A549 (cell line): Measurements from ENCODE around the gene KARS1. TPM values are rescaled to one million over a fixed set of nuclear protein-coding genes. Genes with fewer than 3 reads are reported as not detected.

Experiments used
- ATAC-seq, 2 experiments: fragments of 200-7000 bp in 1 of 2; fragments of >200 bp in 1 of 2; cut with Nextera tagmentation in 1 of 2; cut with Tn5 transposase in 1 of 2; 3 replicates each; pipeline versions ENCODE4 v1.8.0 to v1.9.1; 2018 to 2020; ENCODE audit warnings: mild to moderate bottlenecking in 1 of 2, moderate library complexity in 1 of 2
- CTCF ChIA-PET: fragments of 300-600 bp; sonication (Branson Sonifier 250); formaldehyde crosslinking; extraction: SDS; loops from one replicate; lab custom pipeline; 2021; ENCODE audit warnings: antibody characterized with exemption, inconsistent platforms; lab: Yijun Ruan, JAX
- POLR2A ChIA-PET: fragments of 350-600 bp; formaldehyde crosslinking; extraction: SDS; loops from one replicate; lab custom pipeline; 2021; ENCODE audit warnings: antibody characterized with exemption, inconsistent platforms; lab: Yijun Ruan, JAX
- DNase-seq, 2 experiments: peaks; one replicate each; pipeline versions ENCODE4 v3.0.0 to v3.0.0-alpha.2; 2011 to 2016; ENCODE audit warnings: low read depth in 1 of 2, low spot score in 1 of 2
- FAIRE-seq: peaks from 2 replicates; lab custom pipeline; 2011; peaks lifted over from hg19 to GRCh38; lab: Jason Lieb, UNC
- H3K27ac ChIP-seq, 2 experiments: fragments of >200 bp; sonication (Bioruptor Twin); formaldehyde crosslinking; 3 replicates each; pipeline ENCODE4 v1.5.1; 2016 to 2017
- H3K4me1 ChIP-seq: fragments of >200 bp; sonication (Bioruptor Twin); formaldehyde crosslinking; 3 replicates; pipeline ENCODE4 v1.6.1; 2016
- H3K4me2 ChIP-seq: fragments of >200 bp; sonication (Bioruptor Twin); formaldehyde crosslinking; 3 replicates; pipeline ENCODE4 v1.6.1; 2016
- H3K4me3 ChIP-seq: fragments of >200 bp; sonication (Bioruptor Twin); formaldehyde crosslinking; 3 replicates; pipeline ENCODE4 v1.5.1; 2016
- H3K9me3 ChIP-seq: fragments of >200 bp; sonication (Bioruptor Twin); formaldehyde crosslinking; 3 replicates; pipeline ENCODE4 v1.6.1; 2016
- CBX2 ChIP-seq: fragments of 200-600 bp; sonication (generic); IDR thresholded peaks from 2 replicates; pipeline ENCODE4 v1.6.1; 2016; ENCODE audit warnings: low read depth, mild to moderate bottlenecking, borderline replicate concordance
- CBX8 ChIP-seq: fragments of 200-600 bp; sonication (generic); IDR thresholded peaks from 2 replicates; pipeline ENCODE4 v1.6.1; 2016
- EHMT2 ChIP-seq: fragments of 200-600 bp; sonication (generic); IDR thresholded peaks from 2 replicates; pipeline ENCODE4 v1.6.1; 2016; ENCODE audit warnings: antibody characterized with exemption, low read depth, mild to moderate bottlenecking, moderate library complexity
- EP300 ChIP-seq, 2 experiments: fragments of >200 bp; sonication (Bioruptor Twin); formaldehyde crosslinking; IDR thresholded peaks; 2 replicates in 1 of 2; 3 replicates in 1 of 2; pipeline ENCODE4 v1.6.1; 2016 to 2017
- ESRRA ChIP-seq: fragments of 150-350 bp; IDR thresholded peaks from 2 replicates; pipeline ENCODE4 v1.6.1; 2014; ENCODE audit warnings: mild to moderate bottlenecking, low read length, borderline replicate concordance
- FOSL2 ChIP-seq, 2 experiments: fragments of 450-650 bp in 1 of 2; fragments of >200 bp in 1 of 2; sonication (Bioruptor Twin) in 1 of 2; formaldehyde crosslinking; IDR thresholded peaks; 2 replicates each; pipeline versions ENCODE4 v1.5.0 to v1.6.1; 2016 to 2020; ENCODE audit warnings: mild to moderate bottlenecking in 1 of 2, moderate library complexity in 1 of 2
- HDAC2 ChIP-seq: fragments of 200-600 bp; sonication (generic); IDR thresholded peaks from 2 replicates; pipeline ENCODE4 v1.6.1; 2016
- HOXB13 ChIP-seq: fragments of 250-450 bp; sonication (Bioruptor Pico); IDR thresholded peaks from 2 replicates; pipeline ENCODE4 v1.5.0; 2020; ENCODE audit warnings: low read depth, mild to moderate bottlenecking, moderate library complexity
- HOXB5 ChIP-seq: fragments of 250-450 bp; sonication (Bioruptor Pico); IDR thresholded peaks from 2 replicates; pipeline ENCODE4 v1.5.0; 2020; ENCODE audit warnings: mild to moderate bottlenecking, moderate library complexity
- JUNB ChIP-seq: fragments of >200 bp; sonication (Bioruptor Twin); formaldehyde crosslinking; IDR thresholded peaks from 2 replicates; pipeline ENCODE4 v1.6.1; 2016
- MAZ ChIP-seq: fragments of 150-350 bp; IDR thresholded peaks from 2 replicates; pipeline ENCODE4 v1.6.1; 2014; ENCODE audit warnings: antibody characterized with exemption, low read depth, low read length, borderline replicate concordance
- MYC ChIP-seq: IDR thresholded peaks from 2 replicates; pipeline ENCODE4 v1.6.1; 2012; ENCODE audit warnings: mild to moderate bottlenecking, inconsistent platforms, low read length, improper control_type of control experiment, borderline replicate concordance
- NFE2L2 ChIP-seq: fragments of 150-350 bp; conservative IDR thresholded peaks from 2 replicates; pipeline ENCODE4 v1.6.1; 2014; ENCODE audit warnings: low read length
- NPAS2 ChIP-seq: fragments of 250-450 bp; sonication (Bioruptor Pico); IDR thresholded peaks from 2 replicates; pipeline ENCODE4 v1.8.0; 2022; ENCODE audit warnings: mild to moderate bottlenecking, moderate library complexity, borderline replicate concordance
- NR3C1 ChIP-seq: fragments of >200 bp; sonication (Bioruptor Twin); formaldehyde crosslinking; IDR thresholded peaks from 3 replicates; pipeline ENCODE4 v1.6.1; 2017
- RAD21 ChIP-seq, 2 experiments: fragments of >200 bp in 1 of 2; sonication (Bioruptor Twin) in 1 of 2; formaldehyde crosslinking in 1 of 2; IDR thresholded peaks in 1 of 2; conservative IDR thresholded peaks in 1 of 2; 2 replicates in 1 of 2; 3 replicates in 1 of 2; pipeline ENCODE4 v1.6.1; 2012 to 2018; ENCODE audit warnings: inconsistent platforms in 1 of 2
- RARB ChIP-seq: fragments of 250-450 bp; sonication (Bioruptor Pico); IDR thresholded peaks from 2 replicates; pipeline ENCODE4 v1.8.0; 2021; ENCODE audit warnings: mild to moderate bottlenecking, moderate library complexity
- RFX5 ChIP-seq: fragments of 450-650 bp; IDR thresholded peaks from 2 replicates; pipeline ENCODE4 v1.7.1; 2014; ENCODE audit warnings: antibody characterized with exemption, mild to moderate bottlenecking, moderate library complexity
- SMC3 ChIP-seq: fragments of >200 bp; sonication (Bioruptor Twin); formaldehyde crosslinking; IDR thresholded peaks from 3 replicates; pipeline ENCODE4 v1.6.1; 2018; ENCODE audit warnings: inconsistent platforms
- SREBF2 ChIP-seq: fragments of 450-650 bp; IDR thresholded peaks from 2 replicates; pipeline ENCODE4 v1.6.1; 2014; ENCODE audit warnings: mild to moderate bottlenecking, moderate library complexity
- TFCP2L1 ChIP-seq: fragments of 250-450 bp; sonication (Bioruptor Pico); IDR thresholded peaks from 2 replicates; pipeline ENCODE4 v1.5.0; 2021; ENCODE audit warnings: mild to moderate bottlenecking
- TP53 ChIP-seq: fragments of 250-450 bp; sonication (Bioruptor Pico); IDR thresholded peaks from 2 replicates; pipeline ENCODE4 v1.5.0; 2021; ENCODE audit warnings: mild to moderate bottlenecking, moderate library complexity
- ZC3H11A ChIP-seq: fragments of 450-650 bp; IDR thresholded peaks from 2 replicates; pipeline ENCODE4 v1.6.1; 2014; ENCODE audit warnings: antibody characterized with exemption, mild to moderate bottlenecking
- ZFP36 ChIP-seq: fragments of 450-650 bp; IDR thresholded peaks from 2 replicates; pipeline ENCODE4 v1.6.1; 2014; ENCODE audit warnings: borderline replicate concordance; ENCODE audit not compliant: partially characterized antibody
- ZSCAN20 ChIP-seq: fragments of 250-450 bp; sonication (Bioruptor Pico); IDR thresholded peaks from 2 replicates; pipeline ENCODE4 v1.8.0; 2022; ENCODE audit warnings: mild to moderate bottlenecking, moderate library complexity
- WGBS: methylation state at CpG from one replicate; pipeline ENCODE4 v1.1.6; 2017; ENCODE audit errors: missing lambda C conversion rate; 5-methylcytosine and 5-hydroxymethylcytosine counted together
- polyA plus RNA-seq, 4 experiments: library from polyadenylated mRNA; depleted of rRNA in 3 of 4; stranded (reverse); fragments of >200 nt; fragmentation: RNase III in 1 of 4; extraction: RNeasy Plus Mini Kit Qiagen cat#74134 plus additional on column Dnase treatment in 1 of 4; gene quantifications; 2 replicates in 3 of 4; 3 replicates in 1 of 4; pipeline ENCODE4 v1.2.3, GENCODE V29; 2011 to 2017
- TF ChIP-seq, protein P1 (sequence below): fragments of 150-350 bp; IDR thresholded peaks from 2 replicates; pipeline ENCODE4 v1.6.1; 2014; ENCODE audit warnings: low read depth, mild to moderate bottlenecking, low read length
- TF ChIP-seq, protein P2 (sequence below): fragments of 200-600 bp; sonication (generic); IDR thresholded peaks from 2 replicates; pipeline ENCODE4 v1.6.1; 2016; ENCODE audit warnings: antibody characterized with exemption, mild to moderate bottlenecking, moderate library complexity

The KARS1 gene
- polyA plus RNA-seq, 2 of the 4 experiments (the other 2 are of a cell fraction): 146 to 211 TPM

GRCh38 chr16:75640598-75640997 lies 6.9 kb downstream of the KARS1 start:
- Histone ChIP-seq H3K4me2 (no peak overlapping the region), H3K4me3 (no peak overlapping the region), H3K4me1 (peaks cover 2% of the 10 kb centered on the region; the same call in 1 of the 3 replicates), H3K27ac (no peak overlapping the region), H3K9me3 (no peaks in the 10 kb centered on the region)
- TF ChIP-seq TFCP2L1 (CRISPR knock-in tag) (no peak), SREBF2 (no peak), NPAS2 (CRISPR knock-in tag) (no peak), EHMT2 (no peak)
- TF ChIP-seq, protein P1, sequence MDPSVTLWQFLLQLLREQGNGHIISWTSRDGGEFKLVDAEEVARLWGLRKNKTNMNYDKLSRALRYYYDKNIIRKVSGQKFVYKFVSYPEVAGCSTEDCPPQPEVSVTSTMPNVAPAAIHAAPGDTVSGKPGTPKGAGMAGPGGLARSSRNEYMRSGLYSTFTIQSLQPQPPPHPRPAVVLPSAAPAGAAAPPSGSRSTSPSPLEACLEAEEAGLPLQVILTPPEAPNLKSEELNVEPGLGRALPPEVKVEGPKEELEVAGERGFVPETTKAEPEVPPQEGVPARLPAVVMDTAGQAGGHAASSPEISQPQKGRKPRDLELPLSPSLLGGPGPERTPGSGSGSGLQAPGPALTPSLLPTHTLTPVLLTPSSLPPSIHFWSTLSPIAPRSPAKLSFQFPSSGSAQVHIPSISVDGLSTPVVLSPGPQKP: no peak
- FAIRE-seq (no peak), ATAC-seq (no peak), DNase-seq (no peak)
- ChIA-PET CTCF (interaction anchor here (1.0 to 1.8 kb wide), 2 partner anchors 9 to 176 kb away, joined by 3 to 6 read pairs; no protein-coding TSS in a partner anchor), POLR2A (no interaction called here)
- 92% methylated on average over 6 of the region's 6 CpGs for WGBS

- no peaks in the 10 kb centered on the region for H3K9me3 ChIP-seq
- H3K27ac ChIP-seq: no peak overlapping the region
- POLR2A ChIA-PET: interaction anchor here (0.7 kb wide), 1 partner anchor 13 kb away, joined by 3 read pairs; the partner anchor contains the start of genes KARS1 and TERF2IP
- H3K4me1 ChIP-seq: no peaks in the 10 kb centered on the region
- TF ChIP-seq MAZ: no peak
- no peak for TF ChIP-seq JUNB
- TF ChIP-seq HOXB5: no peak
- TF ChIP-seq TP53 (CRISPR knock-in tag): no peak
- TF ChIP-seq EHMT2: no peak
- TF ChIP-seq SREBF2: no peak
- no peak for TF ChIP-seq RFX5
- TF ChIP-seq NR3C1: no peak
- no peak for TF ChIP-seq ZSCAN20 (CRISPR knock-in tag)
- TF ChIP-seq CBX8: no peak
- no peak for TF ChIP-seq HOXB13 (CRISPR knock-in tag)
- no peak for TF ChIP-seq TFCP2L1 (CRISPR knock-in tag)
- no peak for TF ChIP-seq FOSL2 (IDR thresholded peaks at IDR 0.05)
- no peak for TF ChIP-seq FOSL2 (CRISPR knock-in tag; IDR thresholded peaks at IDR 0.05)
- H3K4me3 ChIP-seq: no peak overlapping the region
- no peak for ATAC-seq
- DNase-seq: no peak
- CTCF ChIA-PET: interaction anchor here (1.2 kb wide), 1 partner anchor 12 kb away, joined by 3 read pairs; the partner anchor contains the start of gene ADAT1
- no peak overlapping the region for H3K4me2 ChIP-seq
- 92% methylated on average over 3 of the region's 3 CpGs for WGBS
- no peak for FAIRE-seq
Observed at GRCh38 chr16:75635036-75635435, 12.4 kb downstream of the KARS1 start.

DNA sequence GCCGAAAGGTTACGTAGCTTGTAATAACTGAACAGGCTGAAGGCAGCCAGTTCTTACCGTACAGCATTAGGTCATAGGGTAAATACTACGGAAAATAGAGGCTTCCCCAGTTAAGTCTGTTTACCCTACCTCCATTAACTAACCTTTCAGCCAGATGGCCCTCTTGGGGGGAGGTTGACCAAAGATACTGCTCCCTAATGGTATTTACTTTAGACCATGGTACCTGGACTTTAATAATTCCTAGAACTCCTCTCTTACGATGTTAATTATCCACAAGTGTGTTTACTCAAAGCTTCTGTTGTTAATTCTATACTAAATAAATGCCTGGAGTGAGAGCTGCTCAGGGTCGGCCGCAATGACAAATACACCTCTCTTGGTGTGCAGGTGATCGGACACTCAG lies 14.6 kb downstream of the KARS1 start:
- ATAC-seq: no peak
- H3K9me3 ChIP-seq: no peaks in the 10 kb centered on the region
- TF ChIP-seq, protein P1: no peak
- TF ChIP-seq TP53 (CRISPR knock-in tag) (no peak), HDAC2 (no peak), RAD21 (conservative IDR thresholded peaks at IDR 0.05 in 1 of 2, IDR thresholded peaks at IDR 0.05 in 1 of 2) (no peak), RFX5 (no peak), ZC3H11A (no peak), MYC (no peak), RARB (CRISPR knock-in tag) (no peak), CBX2 (no peak), ZFP36 (no peak), NFE2L2 (no peak), SMC3 (no peak), ESRRA (no peak), EP300 (IDR thresholded peaks at IDR 0.05) (no peak)
- TF ChIP-seq, protein P2, sequence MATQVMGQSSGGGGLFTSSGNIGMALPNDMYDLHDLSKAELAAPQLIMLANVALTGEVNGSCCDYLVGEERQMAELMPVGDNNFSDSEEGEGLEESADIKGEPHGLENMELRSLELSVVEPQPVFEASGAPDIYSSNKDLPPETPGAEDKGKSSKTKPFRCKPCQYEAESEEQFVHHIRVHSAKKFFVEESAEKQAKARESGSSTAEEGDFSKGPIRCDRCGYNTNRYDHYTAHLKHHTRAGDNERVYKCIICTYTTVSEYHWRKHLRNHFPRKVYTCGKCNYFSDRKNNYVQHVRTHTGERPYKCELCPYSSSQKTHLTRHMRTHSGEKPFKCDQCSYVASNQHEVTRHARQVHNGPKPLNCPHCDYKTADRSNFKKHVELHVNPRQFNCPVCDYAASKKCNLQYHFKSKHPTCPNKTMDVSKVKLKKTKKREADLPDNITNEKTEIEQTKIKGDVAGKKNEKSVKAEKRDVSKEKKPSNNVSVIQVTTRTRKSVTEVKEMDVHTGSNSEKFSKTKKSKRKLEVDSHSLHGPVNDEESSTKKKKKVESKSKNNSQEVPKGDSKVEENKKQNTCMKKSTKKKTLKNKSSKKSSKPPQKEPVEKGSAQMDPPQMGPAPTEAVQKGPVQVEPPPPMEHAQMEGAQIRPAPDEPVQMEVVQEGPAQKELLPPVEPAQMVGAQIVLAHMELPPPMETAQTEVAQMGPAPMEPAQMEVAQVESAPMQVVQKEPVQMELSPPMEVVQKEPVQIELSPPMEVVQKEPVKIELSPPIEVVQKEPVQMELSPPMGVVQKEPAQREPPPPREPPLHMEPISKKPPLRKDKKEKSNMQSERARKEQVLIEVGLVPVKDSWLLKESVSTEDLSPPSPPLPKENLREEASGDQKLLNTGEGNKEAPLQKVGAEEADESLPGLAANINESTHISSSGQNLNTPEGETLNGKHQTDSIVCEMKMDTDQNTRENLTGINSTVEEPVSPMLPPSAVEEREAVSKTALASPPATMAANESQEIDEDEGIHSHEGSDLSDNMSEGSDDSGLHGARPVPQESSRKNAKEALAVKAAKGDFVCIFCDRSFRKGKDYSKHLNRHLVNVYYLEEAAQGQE: no peak
- TF ChIP-seq, all 56 proteins: peak for 0
- Histone ChIP-seq H3K4me1 (no peaks in the 10 kb centered on the region), H3K27ac (no peak overlapping the region), H3K4me2 (no peak overlapping the region), H3K4me3 (no peak overlapping the region)
- POLR2A ChIA-PET: interaction anchor here (0.7 kb wide), 1 partner anchor 81 kb away, joined by 7 read pairs; no protein-coding TSS in a partner anchor
- no peak for FAIRE-seq
- DNase-seq: no peak
- WGBS: 84% methylated on average over 8 of the region's 8 CpGs
- CTCF ChIA-PET: interaction anchor here (0.8 to 1.3 kb wide), 4 partner anchors 9 to 177 kb away, joined by 3 to 4 read pairs (median 3); no protein-coding TSS in a partner anchor
